ENCODE data around the gene PIP.
"Not testable (repeated sequence)": the region's sequence is repeated elsewhere in the genome, so short reads cannot be mapped to it uniquely, and the experiment has no call there.

The PIP gene, protein sequence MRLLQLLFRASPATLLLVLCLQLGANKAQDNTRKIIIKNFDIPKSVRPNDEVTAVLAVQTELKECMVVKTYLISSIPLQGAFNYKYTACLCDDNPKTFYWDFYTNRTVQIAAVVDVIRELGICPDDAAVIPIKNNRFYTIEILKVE

DNA sequence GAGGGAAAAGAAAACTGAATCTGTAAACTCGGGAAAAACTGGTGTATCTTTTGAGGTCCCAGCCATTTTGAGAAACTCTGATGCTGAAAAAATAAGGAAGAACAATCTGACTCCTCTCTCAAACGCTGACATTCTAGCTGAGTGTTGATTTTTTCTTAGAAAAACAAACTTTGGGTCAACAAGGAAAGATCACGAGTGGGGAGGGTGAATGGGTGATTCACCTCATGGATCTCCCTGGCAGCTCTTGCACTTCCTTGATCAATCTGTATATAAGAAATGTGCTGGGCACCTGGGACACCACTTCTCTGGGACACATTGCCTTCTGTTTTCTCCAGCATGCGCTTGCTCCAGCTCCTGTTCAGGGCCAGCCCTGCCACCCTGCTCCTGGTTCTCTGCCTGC, at the start of gene PIP:
Gene PIP, plus strand, starts transcription at position 297 of the 400 bp plus-strand sequence. Its CDS starts 40 bp downstream, at position 337.
- DNase-seq (ENCODE audit: low read depth), result no peak

DNA sequence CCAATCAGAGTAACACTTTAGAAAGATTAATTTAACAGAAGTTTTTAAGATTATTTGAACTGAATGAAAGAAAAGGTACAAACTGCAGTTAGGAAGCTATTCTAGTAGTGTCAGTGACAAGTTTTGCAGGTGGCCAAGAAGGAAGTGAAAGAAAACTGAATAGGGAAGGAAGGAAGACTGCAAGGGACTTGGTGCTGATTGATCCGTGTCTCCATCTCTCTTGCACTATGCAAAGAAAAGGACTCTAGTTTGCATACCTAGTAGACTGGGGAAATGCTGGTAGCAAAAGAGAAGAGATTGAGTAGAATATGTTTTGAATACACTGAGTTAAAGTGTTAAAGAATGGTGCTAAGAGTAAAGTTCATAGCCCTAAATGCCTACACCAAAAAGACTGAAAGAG, 46.8 kb upstream of the PIP start:
- DNase-seq (ENCODE audit: low read depth), result no peak

DNA sequence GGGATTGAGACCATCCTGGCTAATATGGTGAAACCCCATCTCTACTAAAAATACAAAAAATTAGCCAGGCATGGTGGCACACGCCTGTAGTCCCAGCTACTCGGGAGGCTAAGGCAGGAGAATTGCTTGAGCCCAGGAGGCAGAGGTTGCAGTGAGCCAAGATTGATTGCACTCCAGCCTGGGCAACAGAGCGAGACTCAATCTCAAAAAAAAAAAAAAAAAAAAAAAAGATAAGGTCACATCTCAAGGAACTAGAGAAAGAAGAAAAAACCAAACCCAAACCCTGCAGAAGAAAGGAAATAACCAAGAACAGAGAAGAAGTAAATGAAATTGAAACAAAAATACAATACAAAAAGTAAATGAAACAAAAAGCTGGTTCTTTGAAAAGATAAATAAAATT, 46.3 kb upstream of the PIP start:
- DNase-seq (ENCODE audit: low read depth), result not testable (repeated sequence)

DNA sequence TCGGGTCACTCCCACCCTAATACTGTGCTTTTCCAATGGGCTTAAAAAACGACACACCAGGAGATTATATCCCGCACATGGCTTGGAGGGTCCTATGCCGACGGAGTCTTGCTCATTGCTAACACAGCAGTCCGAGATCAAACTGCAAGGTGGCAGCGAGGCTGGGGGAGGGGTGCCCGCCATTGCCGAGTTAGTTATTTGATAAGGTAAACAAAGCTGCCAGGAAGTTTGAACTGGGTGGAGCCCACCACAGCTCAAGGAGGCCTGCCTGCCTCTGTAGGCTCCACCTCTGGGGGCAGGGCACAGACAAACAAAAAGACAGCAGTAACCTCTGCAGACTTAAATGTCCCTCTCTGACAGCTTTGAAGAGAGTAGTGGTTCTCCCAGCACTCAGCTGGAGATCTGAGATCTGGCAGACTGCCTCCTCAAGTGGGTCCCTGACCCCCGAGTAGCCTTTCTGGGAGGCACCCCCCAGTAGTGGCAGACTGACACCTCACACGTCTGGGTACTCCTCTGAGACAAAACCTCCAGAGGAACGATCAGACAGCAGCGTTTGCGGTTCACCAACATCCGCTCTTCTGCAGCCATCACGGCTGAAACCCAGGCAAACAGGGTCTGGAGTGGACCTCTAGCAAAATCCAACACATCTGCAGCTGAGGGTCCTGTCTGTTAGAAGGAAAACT, 43.2 kb upstream of the PIP start:
- DNase-seq (ENCODE audit: low read depth), result not testable (repeated sequence)

DNA sequence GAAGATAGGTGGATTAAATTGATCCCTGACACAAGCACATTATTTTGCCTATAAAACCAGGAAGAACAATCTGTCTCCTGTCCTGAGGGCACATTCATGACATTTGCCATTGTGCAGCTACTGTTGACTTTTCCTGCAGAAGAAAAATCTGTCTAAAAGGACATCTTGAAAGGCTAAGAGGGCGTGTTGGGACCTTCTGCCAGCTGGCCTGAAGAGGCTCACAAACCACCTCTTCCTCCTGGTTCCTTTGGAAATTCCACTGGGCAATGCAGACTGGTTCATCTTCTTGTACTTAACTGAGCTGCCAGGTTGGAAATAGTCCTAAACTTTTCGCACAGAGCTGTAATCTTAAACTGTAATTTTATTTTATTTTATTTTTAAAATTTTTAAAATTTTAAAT, 35.7 kb upstream of the PIP start:
- DNase-seq (ENCODE audit: low read depth), result no peak

DNA sequence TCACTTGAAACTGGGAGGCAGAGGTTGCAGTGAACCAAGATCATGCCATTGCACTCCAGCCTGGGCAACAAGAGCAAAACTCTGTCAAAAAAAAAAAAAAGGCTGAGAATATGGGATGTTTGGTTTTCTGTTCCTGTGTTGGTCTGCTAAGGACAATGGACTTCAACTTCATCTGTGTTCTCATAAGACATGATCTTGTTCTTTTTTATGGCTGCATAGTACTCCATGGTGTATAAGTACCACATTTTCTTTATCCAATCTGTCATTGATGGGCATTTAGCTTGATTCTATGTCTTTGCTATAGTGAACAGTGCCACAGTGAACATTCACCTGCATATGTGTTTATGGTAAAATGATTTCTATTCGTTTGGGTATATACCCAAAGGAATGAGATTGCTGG, 32.3 kb upstream of the PIP start:
- not testable (repeated sequence) for DNase-seq (ENCODE audit: low read depth)

DNA sequence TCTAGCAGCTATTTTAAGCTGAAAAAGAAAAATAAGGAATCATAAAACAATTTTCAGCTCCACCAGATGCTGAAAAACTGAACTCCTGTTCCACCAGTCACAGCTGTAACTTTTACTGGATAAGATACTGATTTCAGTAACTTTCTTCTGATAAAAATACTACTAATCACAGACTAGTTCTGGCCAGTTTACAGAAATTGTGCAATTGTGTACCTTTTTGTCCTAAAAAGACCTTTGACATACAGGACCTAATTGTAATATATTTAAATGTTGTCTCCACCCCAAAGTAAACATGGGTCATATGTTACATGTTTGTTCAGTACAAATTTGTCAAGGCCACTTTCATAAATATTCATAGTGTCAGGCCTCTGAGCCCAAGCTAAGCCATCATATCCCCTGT, 27.1 kb upstream of the PIP start:
- DNase-seq (ENCODE audit: low read depth), result no peak

DNA sequence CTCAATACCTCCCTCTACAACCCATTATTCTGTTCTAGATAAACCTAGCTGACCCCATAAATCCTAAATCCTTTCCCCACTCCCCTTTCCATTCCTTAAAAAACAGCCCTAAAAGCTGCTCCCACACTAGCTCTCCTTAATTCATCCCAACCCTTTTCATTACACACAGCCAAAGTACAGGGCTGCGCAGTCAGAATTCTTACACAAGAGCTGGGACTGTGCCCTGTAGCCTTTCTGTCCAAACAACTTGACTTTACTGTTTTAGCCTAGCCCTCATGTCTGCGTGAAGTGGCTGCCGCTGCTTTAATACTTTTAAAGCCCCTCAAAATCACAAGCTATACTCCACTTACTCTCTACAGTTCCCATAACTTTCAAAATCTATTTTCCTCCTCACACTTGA, 23.9 kb upstream of the PIP start:
- not testable (repeated sequence) for DNase-seq (ENCODE audit: low read depth)

DNA sequence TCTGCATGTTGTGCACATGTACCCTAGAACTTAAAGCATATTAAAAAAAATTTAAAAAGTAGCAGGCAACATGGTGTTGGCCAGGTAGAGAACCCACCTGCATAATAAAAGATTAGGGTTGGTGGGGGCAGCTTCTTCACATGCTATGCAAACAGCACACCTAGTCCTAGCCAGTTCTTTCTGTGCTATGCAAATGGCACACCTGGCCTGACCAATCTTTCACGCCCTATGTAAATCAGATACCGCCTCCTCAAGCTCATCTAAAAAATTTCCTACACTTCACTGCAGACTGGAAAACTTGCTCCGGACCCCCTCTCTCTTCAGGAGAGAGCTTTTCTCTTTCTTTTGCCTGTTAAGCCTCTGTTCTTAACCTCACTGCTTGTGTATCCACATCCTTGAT, 14.5 kb upstream of the PIP start:
- no peak for DNase-seq (ENCODE audit: low read depth)

DNA sequence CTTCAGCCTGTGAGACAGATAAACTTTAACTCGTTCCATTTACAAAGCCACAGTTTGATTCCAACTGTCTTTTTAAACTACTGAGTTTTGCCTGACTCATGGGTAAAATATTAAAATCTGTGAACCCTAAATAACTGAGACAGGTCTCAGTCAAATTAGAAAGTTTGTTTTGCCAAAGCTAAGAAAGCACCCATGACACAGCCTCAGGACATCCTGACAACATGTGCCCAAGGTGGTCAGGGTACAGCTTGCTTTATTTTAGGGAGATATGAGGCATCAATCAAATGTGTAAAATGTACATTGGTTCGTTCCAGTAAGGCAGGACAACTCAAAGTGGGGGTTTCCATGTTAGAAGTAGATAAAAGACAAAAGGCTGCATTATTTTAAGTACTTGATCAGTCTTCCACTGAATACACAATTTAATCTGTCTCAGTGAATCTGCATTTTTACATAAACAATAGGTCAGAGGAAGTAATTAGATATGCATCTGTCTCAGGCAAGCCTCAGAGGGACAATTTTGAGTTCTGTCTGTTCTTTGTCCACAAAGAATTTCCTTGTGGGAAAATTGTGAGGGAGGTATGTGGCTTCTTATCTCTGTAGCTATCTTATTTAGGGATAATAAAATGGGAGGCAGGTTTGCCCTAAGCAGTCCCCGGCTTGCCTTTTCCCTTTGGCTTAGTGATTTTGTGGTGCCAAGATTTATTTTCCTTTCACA, 11.0 kb upstream of the PIP start:
- no peak for DNase-seq (ENCODE audit: low read depth)

DNA sequence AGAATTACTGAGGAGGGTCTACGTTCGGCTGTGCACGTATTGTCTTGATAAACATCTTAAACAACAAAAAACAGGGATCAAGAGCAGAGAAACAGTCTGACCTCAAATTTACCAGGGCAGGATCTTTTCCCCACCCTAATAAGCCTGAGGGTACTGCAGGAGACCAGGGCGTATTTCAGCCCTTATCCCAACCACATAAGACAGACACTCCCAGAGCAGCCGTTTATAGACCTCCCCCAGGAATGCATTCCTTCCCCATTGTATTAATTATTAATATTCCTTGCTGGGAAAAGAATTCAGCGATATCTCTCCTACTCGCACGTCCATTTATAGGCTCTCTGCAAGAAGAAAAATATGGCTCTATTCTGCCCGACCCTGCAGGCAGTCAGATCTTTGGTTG, 8.6 kb upstream of the PIP start:
- DNase-seq (ENCODE audit: low read depth), result not testable (repeated sequence)

DNA sequence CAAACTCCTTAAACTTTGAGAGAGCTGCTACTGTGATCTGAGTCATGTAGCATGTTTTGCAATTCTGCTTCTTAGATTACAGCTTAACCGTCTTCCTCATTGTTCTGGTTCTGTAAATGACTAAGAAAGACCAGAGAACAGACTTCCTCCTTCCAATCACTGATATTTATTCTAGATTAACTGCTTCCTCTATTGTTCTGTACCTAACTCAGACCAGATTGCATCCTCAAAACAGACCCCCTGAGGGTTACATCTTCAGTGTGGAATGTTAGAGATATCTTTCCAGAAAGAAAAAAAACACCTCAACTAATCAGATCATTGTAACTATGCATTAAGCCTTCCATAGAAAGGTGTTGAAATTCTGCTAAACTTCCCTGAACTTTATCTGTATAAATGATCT, 5.7 kb upstream of the PIP start:
- no peak for DNase-seq (ENCODE audit: low read depth)

DNA sequence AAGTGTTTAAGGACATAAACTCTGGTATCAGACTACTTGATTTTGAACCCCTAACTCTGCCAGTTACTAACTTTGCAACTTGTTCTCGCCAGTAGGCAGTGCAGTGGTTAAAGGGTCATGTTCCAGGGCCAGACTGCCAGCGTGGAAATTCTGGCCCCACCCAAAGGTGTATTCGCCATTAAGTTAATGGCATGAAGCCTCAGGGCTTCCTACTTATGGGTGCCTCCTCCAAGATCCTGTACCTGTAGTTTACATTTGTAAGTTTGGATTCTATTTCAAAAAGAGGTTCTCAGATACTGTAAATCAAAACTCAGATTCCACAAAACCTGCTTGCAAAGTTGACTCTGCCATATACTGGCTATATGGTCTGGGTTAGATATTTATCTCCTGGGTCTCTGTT, 2.8 kb upstream of the PIP start:
- DNase-seq (ENCODE audit: low read depth), result no peak

DNA sequence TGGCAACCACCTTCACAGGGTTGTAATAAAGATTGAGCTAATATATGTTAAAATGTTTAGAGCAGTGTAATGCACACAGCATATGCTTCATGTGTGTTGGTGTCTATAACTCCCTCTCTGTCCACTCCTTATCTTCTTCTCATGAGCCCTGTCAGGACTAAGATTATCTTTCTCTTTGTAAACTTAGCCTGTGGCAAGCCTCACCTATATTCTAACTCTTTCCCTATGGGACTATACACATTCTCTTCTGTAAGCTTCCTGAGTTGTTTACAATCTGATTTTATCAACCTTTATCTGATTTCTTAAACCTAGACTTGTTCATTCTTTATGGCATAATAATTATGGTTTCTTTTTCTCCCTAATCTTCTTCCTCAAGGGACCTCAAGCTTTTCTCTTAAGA, 2.4 kb upstream of the PIP start:
- no peak for DNase-seq (ENCODE audit: low read depth)

DNA sequence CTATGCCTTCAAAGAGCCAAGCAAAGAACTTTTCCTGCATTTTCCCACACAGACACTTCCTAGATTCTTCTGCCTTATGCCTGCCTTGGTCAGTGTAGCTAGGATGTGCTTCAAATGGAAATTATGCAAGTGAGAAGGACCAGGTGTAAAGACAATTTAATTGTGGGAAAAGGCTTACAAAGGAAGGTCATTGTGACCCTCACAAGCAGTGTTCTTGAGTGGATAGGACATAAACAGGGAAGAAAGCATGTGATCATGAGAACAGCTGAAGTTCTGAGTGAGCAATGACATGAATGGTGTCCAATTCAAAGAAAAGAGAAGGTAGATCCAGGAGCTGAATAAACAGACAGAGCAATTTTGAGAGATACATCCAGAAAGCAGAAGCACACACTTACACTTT, 1.3 kb upstream of the PIP start:
- DNase-seq (ENCODE audit: low read depth), result no peak

DNA sequence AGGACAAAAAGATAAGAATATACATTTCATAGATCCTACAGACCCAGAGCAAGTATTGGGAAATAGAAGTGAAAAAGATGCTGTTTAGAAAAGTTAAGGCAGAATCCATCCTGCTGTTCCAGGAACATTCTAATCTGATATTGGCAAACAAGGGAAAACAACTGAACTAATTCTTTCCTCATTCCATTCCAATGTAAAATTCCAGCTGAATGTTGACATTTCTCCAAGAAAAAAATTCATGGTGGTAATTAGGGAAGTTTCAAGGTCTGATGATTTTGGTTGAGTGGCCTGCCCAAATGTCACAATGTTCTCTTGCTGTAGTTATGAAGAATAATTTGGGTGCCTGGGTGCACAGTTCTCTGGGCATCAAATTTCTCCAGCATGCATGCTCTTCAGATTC, 15.2 kb downstream of the PIP start:
- no peak for DNase-seq (ENCODE audit: low read depth)

DNA sequence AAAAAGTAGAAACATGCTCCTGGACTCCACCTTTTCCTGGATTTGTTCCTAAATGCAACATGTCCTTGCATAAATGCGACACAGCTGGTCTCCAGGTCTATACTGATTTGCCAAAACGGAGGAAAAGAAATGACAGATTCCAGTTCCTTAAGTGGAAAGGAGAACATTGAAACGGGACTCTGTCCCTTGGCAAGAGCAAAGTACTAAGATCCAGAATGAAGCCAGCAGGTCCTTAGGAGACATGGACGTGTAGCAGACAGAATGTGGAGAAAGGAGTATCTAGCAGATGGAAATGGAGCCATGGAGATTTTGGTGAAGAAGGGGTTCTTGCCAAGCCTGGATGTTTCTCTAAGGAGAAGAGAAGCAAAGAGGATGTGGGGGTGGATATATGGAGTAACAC, 16.2 kb downstream of the PIP start:
- no peak for DNase-seq (ENCODE audit: low read depth)

DNA sequence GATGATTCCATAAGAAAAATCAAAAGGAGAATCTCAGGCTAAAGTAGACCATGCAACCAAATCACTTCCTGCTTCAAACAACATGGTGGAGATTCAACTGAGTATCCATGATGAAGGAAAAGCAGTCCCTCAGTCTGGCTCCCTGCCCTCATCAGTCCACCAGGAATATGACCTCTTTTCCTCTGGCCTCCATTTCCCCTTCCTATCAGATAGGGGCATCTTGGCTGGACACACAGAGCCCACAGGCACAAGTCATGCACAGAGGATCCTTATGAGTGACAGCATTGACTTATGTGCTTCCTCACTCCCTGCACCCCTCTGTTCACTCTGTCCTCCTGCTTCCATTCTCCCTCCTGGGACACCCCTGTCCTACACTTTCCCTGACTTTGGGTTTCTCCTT, 16.8 kb downstream of the PIP start:
- no peak for DNase-seq (ENCODE audit: low read depth)

DNA sequence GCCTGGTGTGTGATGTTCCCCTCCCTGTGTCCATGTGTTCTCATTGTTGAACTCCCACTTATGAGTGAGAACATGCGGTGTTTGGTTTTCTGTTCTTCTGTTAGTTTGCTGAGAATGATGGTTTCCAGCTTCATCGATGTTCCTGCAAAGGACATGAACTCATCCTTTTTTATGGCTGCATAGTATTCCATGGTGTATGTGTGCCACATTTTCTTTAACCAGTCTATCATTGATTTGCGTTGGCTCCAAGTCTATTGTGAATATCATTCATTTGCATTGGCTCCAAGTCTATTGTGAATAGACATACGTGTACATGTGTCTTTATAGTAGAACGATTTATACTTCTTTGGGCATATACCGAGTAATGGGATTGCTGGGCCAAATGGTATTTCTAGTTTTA, 18.8 kb downstream of the PIP start:
- not testable (repeated sequence) for DNase-seq (ENCODE audit: low read depth)

DNA sequence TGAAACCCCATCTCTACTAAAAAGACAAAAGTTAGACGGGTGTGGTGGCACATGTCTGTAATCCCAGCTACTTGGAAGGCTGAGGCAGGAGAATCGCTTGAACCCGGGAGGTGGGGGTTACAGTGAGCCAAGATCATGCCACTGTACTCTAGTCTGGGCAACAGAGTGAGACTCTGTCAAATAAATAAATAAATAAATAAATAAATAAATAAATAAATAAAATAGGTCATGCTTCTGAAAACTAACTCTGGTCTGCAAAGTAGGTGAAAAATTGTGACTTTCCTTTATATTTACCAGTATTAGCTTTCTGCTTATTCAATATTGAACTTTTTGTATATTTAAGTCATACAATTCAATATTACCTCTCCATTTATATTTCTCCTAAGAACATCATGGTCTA, 26.7 kb downstream of the PIP start:
- not testable (repeated sequence) for DNase-seq (ENCODE audit: low read depth)

DNA sequence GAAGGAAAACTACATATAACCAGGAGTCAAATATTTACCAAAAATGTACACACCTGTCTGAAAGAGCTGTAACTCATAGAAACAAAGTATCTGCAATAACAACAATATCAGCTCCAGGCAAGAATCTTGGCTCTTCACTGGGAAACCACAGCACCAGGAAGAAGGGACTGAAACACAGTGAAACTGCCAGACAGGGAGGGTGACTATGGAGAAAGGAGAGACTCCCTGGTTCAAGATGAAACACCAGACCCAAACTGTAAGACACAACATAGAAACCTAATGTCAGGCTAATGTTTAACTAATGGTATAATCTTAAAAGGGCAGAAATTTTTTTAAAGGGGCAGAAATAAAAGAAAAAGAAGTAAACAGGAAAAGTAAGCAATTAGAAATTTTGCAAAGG, 39.8 kb downstream of the PIP start:
- no peak for DNase-seq (ENCODE audit: low read depth)

DNA sequence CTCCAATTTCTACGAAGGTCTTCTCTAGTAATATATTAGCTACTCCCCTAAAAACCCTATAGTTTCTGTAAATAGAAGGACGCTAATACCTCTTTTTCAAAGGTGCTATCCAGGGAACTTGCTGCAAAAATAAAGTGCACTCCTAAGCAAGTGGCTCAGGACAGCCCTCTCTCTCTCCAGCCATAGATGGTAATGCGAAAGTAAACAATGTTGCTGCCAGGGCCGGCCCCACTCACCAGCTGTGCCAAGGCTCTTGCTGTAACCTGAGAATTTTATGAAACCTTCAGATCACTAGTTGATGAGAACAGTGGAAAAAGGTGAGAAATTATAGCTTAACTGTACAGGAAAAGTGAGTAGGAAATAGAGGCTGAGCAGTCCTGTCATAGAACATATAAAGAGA, 40.5 kb downstream of the PIP start:
- no peak for DNase-seq (ENCODE audit: low read depth)

DNA sequence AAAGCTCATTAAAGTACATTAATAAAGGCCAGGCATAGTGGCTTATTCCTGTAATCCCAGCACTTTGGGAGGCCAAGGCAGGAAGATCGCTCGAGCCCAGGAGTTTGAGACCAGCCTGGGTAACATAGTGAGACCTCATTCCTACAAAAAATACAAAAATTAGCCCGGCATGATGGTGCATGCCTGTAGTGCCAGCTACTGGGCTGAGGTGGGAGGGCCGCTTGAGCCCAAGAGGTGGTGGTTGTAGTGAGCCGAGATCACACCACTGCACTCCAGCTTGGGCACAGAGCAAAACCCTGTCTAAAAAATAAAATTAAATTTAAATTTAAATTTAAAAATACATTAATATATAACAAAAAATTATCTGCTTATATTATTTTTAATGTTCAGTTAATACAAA, 44.3 kb downstream of the PIP start:
- no peak for DNase-seq (ENCODE audit: low read depth)
